GM12864 (cell line): ENCODE measurements around the gene GALNT16.
A peak's percentile ranks its signal among the peaks of the same experiment; 100 is the strongest.

Source experiments
- DNase-seq: peaks from one replicate; pipeline ENCODE4 v3.0.0-alpha.2; 2011; ENCODE audit warnings: low read depth
- H3K4me3 ChIP-seq: 2 replicates; pipeline ENCODE4 v1.5.1; 2011; ENCODE audit warnings: mild to moderate bottlenecking, low read depth, low read length, control low read depth
- TF ChIP-seq, protein P1 (sequence below): IDR thresholded peaks from 2 replicates; pipeline ENCODE4 v1.5.1; 2011; ENCODE audit warnings: low read depth, mild to moderate bottlenecking, moderate library complexity, low read length, control low read depth, inconsistent platforms; ENCODE audit errors: missing control alignments

Gene GALNT16

DNA sequence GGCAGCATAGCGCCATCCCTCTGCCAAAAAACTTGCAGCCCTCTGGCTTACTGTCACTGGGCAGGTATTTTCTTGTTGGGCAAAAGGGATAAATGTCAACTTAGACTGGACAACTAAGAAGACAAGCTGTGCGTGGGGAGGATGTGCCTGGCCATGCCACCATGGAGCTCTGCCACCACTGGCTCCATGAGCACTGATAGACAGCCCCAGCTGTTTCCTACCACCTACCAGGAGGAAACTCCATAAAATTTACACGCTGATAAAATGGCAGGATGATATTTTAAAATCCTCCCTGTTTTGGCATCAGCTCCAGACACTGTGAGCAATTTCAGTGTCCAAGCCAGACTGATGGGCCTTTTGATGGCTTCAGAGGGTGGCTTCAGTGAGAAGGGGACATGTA, 7.1 kb upstream of the GALNT16 start:
- DNase-seq: no peak
- H3K4me3 ChIP-seq: no peak overlapping the region
- TF ChIP-seq, protein P1, sequence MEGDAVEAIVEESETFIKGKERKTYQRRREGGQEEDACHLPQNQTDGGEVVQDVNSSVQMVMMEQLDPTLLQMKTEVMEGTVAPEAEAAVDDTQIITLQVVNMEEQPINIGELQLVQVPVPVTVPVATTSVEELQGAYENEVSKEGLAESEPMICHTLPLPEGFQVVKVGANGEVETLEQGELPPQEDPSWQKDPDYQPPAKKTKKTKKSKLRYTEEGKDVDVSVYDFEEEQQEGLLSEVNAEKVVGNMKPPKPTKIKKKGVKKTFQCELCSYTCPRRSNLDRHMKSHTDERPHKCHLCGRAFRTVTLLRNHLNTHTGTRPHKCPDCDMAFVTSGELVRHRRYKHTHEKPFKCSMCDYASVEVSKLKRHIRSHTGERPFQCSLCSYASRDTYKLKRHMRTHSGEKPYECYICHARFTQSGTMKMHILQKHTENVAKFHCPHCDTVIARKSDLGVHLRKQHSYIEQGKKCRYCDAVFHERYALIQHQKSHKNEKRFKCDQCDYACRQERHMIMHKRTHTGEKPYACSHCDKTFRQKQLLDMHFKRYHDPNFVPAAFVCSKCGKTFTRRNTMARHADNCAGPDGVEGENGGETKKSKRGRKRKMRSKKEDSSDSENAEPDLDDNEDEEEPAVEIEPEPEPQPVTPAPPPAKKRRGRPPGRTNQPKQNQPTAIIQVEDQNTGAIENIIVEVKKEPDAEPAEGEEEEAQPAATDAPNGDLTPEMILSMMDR: no peak

DNA sequence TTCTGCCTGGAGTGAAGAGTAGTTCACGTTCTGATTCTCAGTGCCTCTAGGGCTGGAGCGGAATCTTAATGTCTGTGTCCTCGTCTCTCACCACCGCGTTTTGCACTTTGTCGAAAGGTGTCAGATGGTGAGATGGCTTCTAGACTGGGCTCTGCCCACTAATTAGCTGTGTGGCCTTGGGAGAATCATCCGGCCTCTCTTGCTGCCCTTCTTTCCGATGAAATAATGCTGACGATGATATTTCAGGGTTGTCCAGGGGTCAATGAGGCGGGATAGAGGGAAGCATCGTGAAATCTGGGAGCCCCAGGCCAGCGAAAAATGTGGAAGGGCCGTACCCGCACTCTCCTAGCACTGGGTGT, 811 bp upstream of the GALNT16 start:
- H3K4me3 ChIP-seq: no peak overlapping the region
- no peak for DNase-seq
- TF ChIP-seq, protein P1: no peak

DNA sequence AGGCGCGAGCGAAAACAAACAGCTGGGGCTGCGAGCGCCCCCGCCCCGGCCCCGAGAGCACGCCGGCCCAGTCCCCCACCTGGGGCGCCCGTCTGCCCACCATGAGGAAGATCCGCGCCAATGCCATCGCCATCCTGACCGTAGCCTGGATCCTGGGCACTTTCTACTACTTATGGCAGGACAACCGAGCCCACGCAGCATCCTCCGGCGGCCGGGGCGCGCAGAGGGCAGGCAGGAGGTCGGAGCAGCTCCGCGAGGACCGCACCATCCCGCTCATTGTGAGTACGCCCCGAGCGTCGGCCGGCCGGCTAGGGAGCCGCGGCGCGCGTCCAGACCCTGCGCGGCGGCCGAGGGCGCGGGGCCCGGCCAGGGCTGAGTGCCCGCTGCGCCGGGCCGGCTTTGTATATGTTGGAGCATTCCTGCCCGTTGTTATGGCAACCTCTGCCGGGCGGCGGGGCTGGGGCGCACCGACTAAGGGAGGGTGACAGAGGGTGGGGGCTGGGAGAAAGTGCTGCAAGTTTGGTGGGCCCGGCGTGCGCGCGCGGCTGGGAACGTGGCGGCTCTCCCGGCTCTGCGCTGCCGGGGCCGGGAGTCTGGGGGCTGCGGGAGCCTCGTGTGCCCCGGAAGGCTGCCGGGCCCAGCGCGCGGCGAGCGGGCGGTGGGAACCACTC, 367 bp downstream of the GALNT16 start:
- H3K4me3 ChIP-seq: peak overlapping the region; percentile 17; the same call in 1 of the 2 replicates

DNA sequence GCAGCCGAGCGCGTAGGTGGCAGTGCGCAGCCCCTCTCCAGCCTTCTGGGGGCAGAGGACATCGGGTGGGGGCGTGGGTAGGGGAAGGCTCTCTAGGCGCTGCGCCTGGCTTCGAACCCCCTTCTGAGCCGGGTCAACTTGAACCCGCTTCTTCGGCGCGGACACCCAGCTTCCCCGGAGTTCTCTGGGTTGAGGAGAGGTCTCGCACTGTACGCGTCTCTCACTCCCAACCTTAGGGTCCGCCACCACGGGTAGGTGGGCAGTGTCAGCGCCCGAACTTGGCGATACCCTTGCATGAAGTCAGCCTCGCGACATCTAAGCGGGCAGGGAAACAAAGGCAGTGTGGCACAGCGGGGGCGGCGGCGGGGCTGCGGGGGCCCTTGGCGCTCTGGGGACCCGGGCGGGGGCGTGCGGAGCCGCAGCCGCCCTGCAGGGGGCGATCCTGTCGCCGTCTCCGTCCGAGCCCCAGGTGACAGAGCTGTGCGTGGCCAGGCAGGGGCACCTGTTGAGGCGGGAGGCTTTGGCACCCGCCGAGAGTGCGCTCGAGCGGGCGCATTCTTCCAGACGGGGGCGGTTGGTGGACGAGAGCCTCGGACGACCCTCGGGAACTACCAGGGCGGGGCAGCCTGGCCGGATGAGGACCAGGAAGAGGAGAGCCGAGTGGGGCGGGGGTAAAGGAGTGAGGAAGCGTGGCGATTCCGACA, 1.1 kb downstream of the GALNT16 start:
- TF ChIP-seq, protein P1: peak; percentile 74
- DNase-seq: no peak
- peak overlapping the region; percentile 17; the same call in 1 of the 2 replicates for H3K4me3 ChIP-seq

More for the DNA sequence above, 367 bp downstream of the GALNT16 start:
- no peak for DNase-seq
- TF ChIP-seq, protein P1: no peak

DNA sequence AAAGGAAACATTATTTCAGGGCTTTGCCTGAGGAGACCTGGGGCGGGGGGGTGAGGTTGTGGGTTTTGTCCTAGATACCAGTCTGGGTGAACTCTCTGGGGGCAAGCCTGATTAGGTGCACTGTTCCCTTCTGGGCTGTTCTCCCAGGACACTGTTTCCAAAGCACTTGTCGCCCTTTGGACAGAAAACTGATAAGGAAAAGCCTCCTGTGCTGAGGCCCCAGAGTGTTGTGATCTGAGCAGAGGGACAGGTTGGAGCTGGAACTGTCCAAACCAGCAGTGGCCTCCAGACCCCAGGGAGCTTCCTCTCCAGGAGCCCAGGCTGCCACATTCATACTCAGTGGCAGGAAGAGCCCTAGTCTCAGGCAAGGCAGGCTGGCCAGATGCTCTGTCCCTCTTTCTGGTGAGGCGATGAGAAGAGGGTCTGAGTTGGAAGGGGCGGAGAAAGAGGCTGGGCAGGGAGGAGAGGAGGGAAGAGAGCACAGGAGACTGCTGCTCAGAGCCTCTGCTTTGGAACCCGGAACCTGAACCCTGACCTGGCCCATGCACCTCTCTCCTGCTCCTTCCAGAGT, 1.9 kb downstream of the GALNT16 start:
- no peak for DNase-seq
- H3K4me3 ChIP-seq: no peak overlapping the region
- TF ChIP-seq, protein P1: no peak

DNA sequence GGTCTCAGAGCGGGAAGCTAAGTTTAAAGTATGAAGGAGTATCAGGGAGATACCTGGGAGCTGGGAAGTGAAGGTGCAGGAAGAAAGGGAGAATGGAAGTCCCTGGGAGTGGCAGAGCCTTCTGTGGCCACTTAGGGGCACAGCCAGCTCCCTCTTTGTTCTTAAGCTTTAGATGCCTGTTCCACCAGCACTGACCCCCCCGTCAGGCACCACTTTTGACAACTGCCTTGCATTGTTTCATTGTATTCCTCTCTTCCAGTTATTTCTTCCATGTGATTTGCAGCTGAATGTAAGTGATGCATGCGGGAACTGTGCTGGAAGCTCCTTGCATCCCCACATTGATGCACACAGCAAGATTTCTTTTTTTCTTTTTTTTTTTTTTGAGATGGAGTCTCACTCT, 2.6 kb downstream of the GALNT16 start:
- no peak for DNase-seq
- no peak overlapping the region for H3K4me3 ChIP-seq
- TF ChIP-seq, protein P1: no peak
